H1 (cell line): ENCODE data around the gene LYRM4. TPM values are rescaled to one million over a fixed set of nuclear protein-coding genes. Genes with fewer than 3 reads are reported as not detected.
A peak's percentile ranks its signal among the peaks of the same experiment; 100 is the strongest.

Experiments
- ASH2L ChIP-seq: fragments of 200-600, 300-600 bp; sonication (generic); IDR thresholded peaks from one replicate; pipeline ENCODE4 v1.7.1; 2017; ENCODE audit warnings: low read length
- CBX8 ChIP-seq: fragments of 300-800, 300-1000 bp; sonication (generic); IDR thresholded peaks from 2 replicates; pipeline ENCODE4 v1.7.1; 2016; ENCODE audit warnings: low read depth, low read length, borderline replicate concordance
- CHD1 ChIP-seq: IDR thresholded peaks from 2 replicates; pipeline ENCODE4 v1.6.1; 2012; ENCODE audit warnings: low read depth, low read length, improper control_type of control experiment
- CHD2 ChIP-seq: IDR thresholded peaks from 2 replicates; pipeline ENCODE4 v1.6.1; 2012; ENCODE audit warnings: low read length, improper control_type of control experiment
- EP300 ChIP-seq, 2 experiments: IDR thresholded peaks; 1 replicate in 1 of 2; 2 replicates in 1 of 2; pipeline ENCODE4 v1.6.1; 2011 to 2012; ENCODE audit warnings: low read depth in 2 of 2, low read length in 2 of 2, mild to moderate bottlenecking in 2 of 2, borderline replicate concordance in 1 of 2, inconsistent platforms in 1 of 2, moderate library complexity in 1 of 2
- GABPA ChIP-seq: IDR thresholded peaks from 2 replicates; pipeline ENCODE4 v1.6.1; 2011; ENCODE audit warnings: mild to moderate bottlenecking, low read length, moderate library complexity, borderline replicate concordance; ENCODE audit not compliant: insufficient read depth
- RXRA ChIP-seq: IDR thresholded peaks from 2 replicates; pipeline ENCODE4 v1.6.1; 2011; ENCODE audit warnings: low read depth, mild to moderate bottlenecking, low read length, moderate library complexity; ENCODE audit not compliant: insufficient read depth
- SUZ12 ChIP-seq: fragments of 200-600 bp; sonication (generic); IDR thresholded peaks from 2 replicates; pipeline ENCODE4 v1.6.1; 2012; ENCODE audit warnings: mild to moderate bottlenecking, inconsistent platforms, low read length, moderate library complexity, mixed read lengths
- TAF7 ChIP-seq: optimal IDR thresholded peaks from 2 replicates; pipeline ENCODE3; 2011; ENCODE audit warnings: low read depth, mild to moderate bottlenecking, inconsistent platforms, low read length, moderate library complexity, borderline replicate concordance
- TEAD4 ChIP-seq: IDR thresholded peaks from 2 replicates; pipeline ENCODE4 v1.6.1; 2012; ENCODE audit warnings: low read depth, low read length, inconsistent platforms, mixed read lengths
- YY1 ChIP-seq: IDR thresholded peaks from 2 replicates; pipeline ENCODE4 v1.6.1; 2011; ENCODE audit warnings: low read depth, mild to moderate bottlenecking, low read length
- ZNF274 ChIP-seq: IDR thresholded peaks from 2 replicates; pipeline ENCODE4 v1.7.0; 2012; ENCODE audit warnings: low read length, borderline replicate concordance; ENCODE audit errors: extremely low read depth
- polyA plus RNA-seq, 7 experiments: library from polyadenylated mRNA; depleted of rRNA in 3 of 7; stranded (reverse) in 5 of 7; unstranded in 2 of 7; fragments of >200 nt in 5 of 7; fragments of 200-250 nt in 2 of 7; gene quantifications; 1 replicate in 5 of 7; 2 replicates in 1 of 7; 4 replicates in 1 of 7; pipeline versions ENCODE4 v1.2.1 to v1.2.3, GENCODE V29; 2011 to 2013; ENCODE audit warnings: missing spikeins in 2 of 7, mixed read lengths in 2 of 7
- total RNA-seq: library from RNA; stranded (reverse); fragmentation: NEBNext Ultra II Directional; extraction: Animal tissue kit (Norgen Biotek cat#: 25700); gene quantifications from 2 replicates; pipeline ENCODE4 v1.2.1, GENCODE V29; 2021
- TF ChIP-seq, protein P1 (sequence below), 3 experiments: IDR thresholded peaks; 1 replicate in 2 of 3; 2 replicates in 1 of 3; pipeline versions ENCODE4 v1.5.1 to v1.6.1; 2011; ENCODE audit warnings: low read length in 3 of 3, mild to moderate bottlenecking in 3 of 3, inconsistent platforms in 2 of 3, low read depth in 1 of 3, moderate library complexity in 1 of 3; ENCODE audit not compliant: insufficient read depth in 1 of 3; ENCODE audit errors: control extremely low read depth in 1 of 3

The LYRM4 gene
- total and polyA plus RNA-seq, 2 of the 8 experiments (the other 6 are each of a cell fraction or from before 2014, with no cell fraction given): 56.6 to 62.8 TPM

DNA sequence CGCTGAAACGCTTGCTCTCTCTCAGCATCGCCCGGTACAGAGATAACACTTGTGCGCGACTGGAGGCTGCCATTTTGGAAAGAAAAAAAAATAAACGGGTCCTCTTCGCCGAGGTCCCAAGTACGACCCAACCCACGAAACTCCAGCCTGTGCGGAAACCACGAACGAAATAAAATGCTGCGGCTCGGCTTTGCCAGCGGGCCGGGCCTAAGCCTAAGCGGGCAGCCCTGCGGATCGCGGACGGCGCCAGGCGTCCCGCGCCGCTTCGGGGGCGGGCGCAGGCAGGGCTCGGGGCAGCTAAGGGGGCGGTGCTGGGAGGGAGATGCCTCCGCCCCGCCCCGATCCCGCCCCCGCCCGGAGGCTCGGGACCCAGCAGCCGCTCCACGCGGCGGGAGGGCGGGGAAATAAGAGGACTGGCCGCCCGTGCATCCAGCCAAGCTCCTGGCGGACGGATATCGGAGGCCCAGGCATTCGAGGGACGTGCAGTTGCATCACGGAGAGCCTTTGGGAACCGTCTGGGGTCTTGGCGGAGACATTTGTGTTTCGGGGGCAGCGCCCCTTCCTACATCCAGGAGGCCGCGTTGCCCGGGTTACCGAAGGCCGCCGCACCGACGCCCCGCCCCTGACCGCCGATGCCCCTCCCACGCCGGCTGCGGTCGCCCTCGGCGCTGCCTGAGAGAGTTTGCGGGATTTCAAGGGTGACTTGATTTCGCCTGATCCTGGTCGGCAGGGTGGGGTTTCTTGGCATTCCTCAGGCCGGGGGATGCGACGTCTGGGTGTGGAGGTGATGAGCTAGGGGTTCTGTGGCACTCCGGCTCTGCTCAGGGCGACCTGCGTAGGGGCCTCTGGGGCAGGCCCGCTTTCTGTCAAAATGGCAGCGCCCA, at the start of gene LYRM4, which contains the start of gene FARS2 (continued):
- TF ChIP-seq ASH2L (peak; percentile 79), GABPA (no peak), ZNF274 (no peak), EP300 (IDR thresholded peaks at IDR 0.05; ENCODE audit: borderline replicate concordance in 1 of 2, low read depth in 2 of 2, low read length in 2 of 2) (0 out of 3 replicates have a peak, but pooled peaks of 1 of the 2 experiments have one; percentile 43), CHD1 (no peak), YY1 (peak; percentile 94), RXRA (no peak), TEAD4 (peak; percentile 41; the same call in 1 of the 2 replicates), TAF7 (peak; percentile 77), CBX8 (no peak), SUZ12 (no peak), CHD2 (no peak)
- TF ChIP-seq, protein P1, sequence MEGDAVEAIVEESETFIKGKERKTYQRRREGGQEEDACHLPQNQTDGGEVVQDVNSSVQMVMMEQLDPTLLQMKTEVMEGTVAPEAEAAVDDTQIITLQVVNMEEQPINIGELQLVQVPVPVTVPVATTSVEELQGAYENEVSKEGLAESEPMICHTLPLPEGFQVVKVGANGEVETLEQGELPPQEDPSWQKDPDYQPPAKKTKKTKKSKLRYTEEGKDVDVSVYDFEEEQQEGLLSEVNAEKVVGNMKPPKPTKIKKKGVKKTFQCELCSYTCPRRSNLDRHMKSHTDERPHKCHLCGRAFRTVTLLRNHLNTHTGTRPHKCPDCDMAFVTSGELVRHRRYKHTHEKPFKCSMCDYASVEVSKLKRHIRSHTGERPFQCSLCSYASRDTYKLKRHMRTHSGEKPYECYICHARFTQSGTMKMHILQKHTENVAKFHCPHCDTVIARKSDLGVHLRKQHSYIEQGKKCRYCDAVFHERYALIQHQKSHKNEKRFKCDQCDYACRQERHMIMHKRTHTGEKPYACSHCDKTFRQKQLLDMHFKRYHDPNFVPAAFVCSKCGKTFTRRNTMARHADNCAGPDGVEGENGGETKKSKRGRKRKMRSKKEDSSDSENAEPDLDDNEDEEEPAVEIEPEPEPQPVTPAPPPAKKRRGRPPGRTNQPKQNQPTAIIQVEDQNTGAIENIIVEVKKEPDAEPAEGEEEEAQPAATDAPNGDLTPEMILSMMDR (IDR thresholded peaks at IDR 0.05; ENCODE audit: control extremely low read depth in 1 of 3, insufficient read depth in 1 of 3, low read depth in 1 of 3, low read length in 3 of 3): no peak
